ENCODE results near the gene SRM. TPM values are rescaled to one million over a fixed set of nuclear protein-coding genes. Genes with fewer than 3 reads are reported as not detected.

Gene SRM
- total and polyA plus RNA-seq, 2 of the 13 experiments (the other 11 are each of a cell fraction or from before 2014, with no cell fraction given), result 27.9 to 31.8 TPM

GRCh38 chr1:11059155-11059967, 457 bp downstream of the SRM start (continued):
- no peak for TF ChIP-seq PBX3 (CRISPR knock-in tag; IDR thresholded peaks at IDR 0.05; ENCODE audit: borderline replicate concordance)
- peak; percentile 47; the same call in 1 of the 2 replicates for TF ChIP-seq NKX3-1 (CRISPR knock-in tag; IDR thresholded peaks at IDR 0.05)
- TF ChIP-seq KAT2B (IDR thresholded peaks at IDR 0.05; ENCODE audit: borderline replicate concordance, low read depth, low read length), result no peak
- TF ChIP-seq GMEB1 (CRISPR knock-in tag; IDR thresholded peaks at IDR 0.05; ENCODE audit: borderline replicate concordance), result no peak
- no peak for TF ChIP-seq ZNF513 (CRISPR knock-in tag; conservative IDR thresholded peaks at IDR 0.05)
- peak; percentile 62; the same call in 1 of the 2 replicates for TF ChIP-seq NR0B2 (CRISPR knock-in tag; IDR thresholded peaks at IDR 0.05)
- no peak for TF ChIP-seq ZNF274 (CRISPR knock-in tag; IDR thresholded peaks at IDR 0.05)
- TF ChIP-seq FOXC1 (CRISPR knock-in tag; IDR thresholded peaks at IDR 0.05; ENCODE audit: borderline replicate concordance), result 0 out of 2 replicates have a peak, but pooled peaks have one; percentile 51
- no peak for TF ChIP-seq DNMT3B (CRISPR knock-in tag; conservative IDR thresholded peaks at IDR 0.05)
- 0 out of 2 replicates have a peak, but pooled peaks have one; percentile 17 for TF ChIP-seq EED (CRISPR knock-in tag; IDR thresholded peaks at IDR 0.05)
- TF ChIP-seq MEF2D (CRISPR knock-in tag; IDR thresholded peaks at IDR 0.05), result no peak
- no peak for TF ChIP-seq KAT8 (CRISPR knock-in tag; IDR thresholded peaks at IDR 0.05)
- TF ChIP-seq ZNF296 (CRISPR knock-in tag; conservative IDR thresholded peaks at IDR 0.05), result no peak
- no peak for TF ChIP-seq ZNF788 (CRISPR knock-in tag; IDR thresholded peaks at IDR 0.05; ENCODE audit: borderline replicate concordance)
- no peak for TF ChIP-seq NCOA5 (CRISPR knock-in tag; IDR thresholded peaks at IDR 0.05)
- TF ChIP-seq FOSL2 (CRISPR knock-in tag; IDR thresholded peaks at IDR 0.05), result no peak
- TF ChIP-seq ZNF782 (CRISPR knock-in tag; IDR thresholded peaks at IDR 0.05; ENCODE audit: borderline replicate concordance), result no peak
- TF ChIP-seq ZNF777 (CRISPR knock-in tag; IDR thresholded peaks at IDR 0.05), result peak; percentile 82
- TF ChIP-seq PHF8 (CRISPR knock-in tag; IDR thresholded peaks at IDR 0.05), result peak; percentile 18; the same call in 1 of the 2 replicates
- TF ChIP-seq ARHGAP35 (CRISPR knock-in tag; IDR thresholded peaks at IDR 0.05; ENCODE audit: borderline replicate concordance), result peak; percentile 26; the same call in 1 of the 2 replicates
- no peak for TF ChIP-seq ZNF101 (CRISPR knock-in tag; IDR thresholded peaks at IDR 0.05; ENCODE audit: borderline replicate concordance, low read depth)
- TF ChIP-seq PCBP2 (optimal IDR thresholded peaks at IDR 0.05; ENCODE audit: low read depth, low read length, poor library complexity, severe bottlenecking), result no peak
- peak; percentile 18; the same call in 1 of the 2 replicates for TF ChIP-seq SIN3A (IDR thresholded peaks at IDR 0.05; ENCODE audit: borderline replicate concordance, low read depth, low read length)
- peak; percentile 2 to 41; a peak in 2 of 4 replicates for TF ChIP-seq POLR2A (IDR thresholded peaks at IDR 0.05; ENCODE audit: insufficient read depth in 1 of 2, low read depth in 2 of 2, low read length in 2 of 2)
- TF ChIP-seq ZNF766 (CRISPR knock-in tag; IDR thresholded peaks at IDR 0.05; ENCODE audit: borderline replicate concordance), result no peak
- no peak for TF ChIP-seq GATAD1 (CRISPR knock-in tag; IDR thresholded peaks at IDR 0.05)
